Activated naive CD4-positive, alpha-beta T cell (primary cell): ENCODE data around the gene HS6ST2.

ENCODE experiments used
- DNase-seq, 4 experiments: peaks; one replicate each; lab custom pipeline; 2025; lab: John Stamatoyannopoulos, UW

HS6ST2 gene

GRCh38 chrX:132848296-132848970 lies 110.0 kb downstream of the HS6ST2 start:
- no peak for DNase-seq

- DNase-seq: no peak
Observed at GRCh38 chrX:132843363-132843762, 115.1 kb downstream of the HS6ST2 start.

GRCh38 chrX:132842460-132843238 lies 115.8 kb downstream of the HS6ST2 start:
- DNase-seq: no peak

GRCh38 chrX:132837967-132838366 lies 120.5 kb downstream of the HS6ST2 start:
- no peak for DNase-seq

DNA sequence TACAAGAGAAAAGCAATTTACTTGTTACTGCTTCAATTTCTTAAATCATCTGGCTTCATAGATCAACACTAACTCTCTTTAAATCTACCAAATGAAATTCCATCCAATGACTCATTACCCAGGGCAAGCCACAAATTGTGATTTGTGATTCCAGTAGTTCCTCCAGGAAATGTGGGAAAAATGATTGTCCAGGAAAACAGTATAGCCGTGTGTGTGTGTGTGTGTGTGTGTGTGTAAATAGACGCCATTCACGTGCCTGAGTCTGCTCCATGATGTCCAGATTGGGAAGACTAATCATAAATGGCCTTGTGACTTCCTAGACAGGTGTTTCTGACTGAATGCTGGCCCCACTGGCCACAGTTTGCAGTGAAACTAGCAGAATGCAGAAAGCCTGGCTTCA lies 121.3 kb downstream of the HS6ST2 start:
- DNase-seq: no peak

DNA sequence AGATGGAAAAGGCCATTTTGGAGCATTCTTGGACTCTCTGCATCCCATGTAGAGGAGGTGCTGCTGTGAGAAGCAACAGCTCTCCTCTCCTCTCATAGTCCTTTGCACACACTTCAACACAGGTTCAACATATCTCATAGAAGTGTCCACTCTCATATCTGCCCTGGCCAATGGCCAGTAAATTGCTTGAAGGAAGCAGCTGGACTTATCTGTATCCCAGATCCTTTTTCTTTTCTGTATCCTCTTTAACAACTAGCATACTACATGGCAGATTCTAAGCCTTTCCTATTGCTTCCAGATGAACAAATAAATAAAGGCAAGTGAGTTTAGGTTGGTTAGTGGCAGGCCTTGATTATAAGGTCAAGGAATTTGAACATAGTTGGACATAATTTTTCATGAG lies 122.0 kb downstream of the HS6ST2 start:
- DNase-seq: no peak

GRCh38 chrX:132834741-132835140 lies 123.7 kb downstream of the HS6ST2 start:
- DNase-seq: no peak

DNA sequence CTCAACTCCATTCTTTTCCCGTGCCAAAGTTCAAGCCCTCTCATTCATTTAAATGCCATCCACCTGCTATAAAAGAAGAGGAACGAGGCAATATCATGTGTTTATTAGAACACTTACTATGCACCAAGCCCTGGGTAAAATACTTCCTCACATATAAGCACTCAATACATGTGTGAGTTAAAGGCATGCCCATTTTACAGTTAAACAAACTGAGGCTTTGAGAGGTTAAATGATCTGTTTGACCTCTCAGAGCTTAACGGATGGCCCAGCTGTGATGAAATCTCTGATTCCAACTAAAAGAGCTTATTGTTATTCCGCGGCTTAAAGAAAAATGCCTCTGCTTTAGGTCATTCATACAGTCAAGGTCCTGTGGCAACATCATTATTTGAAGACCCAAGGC lies 124.3 kb downstream of the HS6ST2 start:
- no peak for DNase-seq

- no peak for DNase-seq
Observed at GRCh38 chrX:132833373-132833772, 125.1 kb downstream of the HS6ST2 start.

DNA sequence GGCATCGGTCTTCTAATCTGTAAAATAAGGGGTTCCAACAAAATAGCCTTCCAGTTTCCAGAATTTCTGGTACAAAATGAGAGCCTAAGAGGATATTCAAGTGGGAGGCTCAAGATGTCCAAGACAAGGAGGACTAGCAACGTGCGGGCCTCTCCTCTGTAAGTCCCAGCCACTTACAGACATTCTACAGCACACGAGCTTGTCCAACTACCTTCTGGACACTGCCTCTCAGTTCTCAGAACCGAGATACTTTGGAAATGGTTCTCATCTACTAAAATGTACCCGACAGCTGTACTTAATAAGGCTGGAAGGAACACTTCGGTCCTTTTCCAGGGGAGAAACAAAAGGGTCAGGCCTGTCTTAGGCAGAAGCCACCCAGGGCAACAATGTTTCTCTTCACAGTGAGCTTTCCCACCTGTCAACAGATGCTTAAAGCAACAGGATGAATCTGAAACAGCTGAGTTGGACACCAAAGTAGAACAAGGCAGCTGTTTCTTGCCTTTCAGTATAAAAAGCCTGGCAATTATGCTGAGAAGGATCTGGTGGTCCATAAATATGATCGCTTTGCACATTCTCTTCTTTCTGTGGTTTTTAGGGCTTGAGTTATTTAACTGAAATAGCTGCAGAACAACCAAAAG lies 127.0 kb downstream of the HS6ST2 start:
- no peak for DNase-seq

GRCh38 chrX:132822634-132823012 lies 135.8 kb downstream of the HS6ST2 start:
- no peak for DNase-seq

DNA sequence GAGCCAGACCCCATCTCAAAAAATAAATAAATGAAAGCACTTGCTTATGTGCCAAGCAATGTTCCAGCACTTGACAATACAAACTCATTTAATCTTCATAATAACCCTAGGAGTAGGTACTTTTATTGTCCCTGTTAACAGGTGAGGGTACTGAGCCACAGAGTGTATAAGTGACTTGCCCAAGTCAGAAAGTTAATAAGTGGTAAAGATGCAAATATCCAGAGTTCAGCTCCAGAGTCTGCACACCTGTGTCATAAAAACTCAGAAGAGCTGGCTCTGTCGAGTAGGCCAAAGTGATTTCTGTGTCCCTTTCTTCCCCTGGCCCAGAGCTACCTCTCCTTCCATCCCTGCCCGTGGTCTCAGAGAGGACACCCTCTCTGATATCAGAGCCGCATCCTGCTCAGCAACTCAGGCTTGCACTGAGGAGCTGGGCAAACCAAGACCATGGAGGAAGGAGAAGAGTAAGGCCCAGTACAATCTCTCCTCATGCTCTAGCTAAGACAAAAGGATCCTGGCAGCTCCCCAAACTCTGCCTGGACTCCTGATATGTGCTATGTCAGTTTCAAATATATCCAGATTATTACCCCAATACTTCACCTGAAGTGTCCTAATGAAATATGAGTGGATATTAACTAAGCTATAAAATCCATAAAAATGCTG lies 136.3 kb downstream of the HS6ST2 start:
- no peak for DNase-seq

GRCh38 chrX:132820675-132821074 lies 137.8 kb downstream of the HS6ST2 start:
- no peak for DNase-seq

GRCh38 chrX:132819711-132820264 lies 138.6 kb downstream of the HS6ST2 start:
- DNase-seq: no peak

GRCh38 chrX:132818638-132819037 lies 139.8 kb downstream of the HS6ST2 start:
- no peak for DNase-seq

- DNase-seq: no peak
Observed at GRCh38 chrX:132815643-132816042, 142.8 kb downstream of the HS6ST2 start.

- DNase-seq: no peak
Observed at GRCh38 chrX:132810964-132811712, 147.3 kb downstream of the HS6ST2 start.

DNA sequence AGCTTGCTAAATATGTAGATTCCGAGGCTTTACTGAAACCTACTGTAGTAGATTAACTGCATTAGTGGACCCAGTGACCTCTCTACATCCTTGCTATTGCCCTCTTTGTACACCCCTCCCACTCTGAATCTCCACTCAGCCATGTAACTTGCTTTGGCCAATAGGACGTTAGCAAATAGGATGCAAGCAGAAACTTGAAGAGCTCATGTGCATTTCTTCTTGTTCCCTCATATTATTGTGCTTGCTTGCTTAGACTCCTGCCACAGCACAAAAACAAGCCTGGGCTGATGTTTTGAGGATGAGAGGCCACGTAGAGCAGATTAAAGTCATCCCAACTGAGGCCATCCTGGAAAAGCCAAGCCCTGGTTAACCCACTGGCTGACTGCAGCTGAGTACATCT lies 147.9 kb downstream of the HS6ST2 start:
- DNase-seq: no peak

DNA sequence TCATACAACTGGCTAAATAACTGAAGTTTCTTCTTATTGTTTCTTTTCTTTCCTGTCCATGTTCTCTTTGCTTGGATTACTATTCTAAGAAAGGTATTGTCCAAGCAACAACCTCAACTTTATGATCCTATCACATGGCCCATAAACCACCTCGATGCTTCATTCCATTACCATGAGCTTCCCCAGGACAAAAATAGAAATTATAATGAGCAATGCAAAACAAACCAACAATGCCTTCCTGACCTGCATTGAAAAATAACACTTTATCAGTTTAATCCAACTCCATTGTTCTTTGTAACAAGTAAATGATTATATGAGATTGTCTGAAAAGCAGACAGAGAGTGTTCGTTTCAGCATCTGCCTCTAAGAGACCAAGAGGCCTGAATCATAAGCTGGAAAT lies 148.8 kb downstream of the HS6ST2 start:
- DNase-seq: no peak

DNA sequence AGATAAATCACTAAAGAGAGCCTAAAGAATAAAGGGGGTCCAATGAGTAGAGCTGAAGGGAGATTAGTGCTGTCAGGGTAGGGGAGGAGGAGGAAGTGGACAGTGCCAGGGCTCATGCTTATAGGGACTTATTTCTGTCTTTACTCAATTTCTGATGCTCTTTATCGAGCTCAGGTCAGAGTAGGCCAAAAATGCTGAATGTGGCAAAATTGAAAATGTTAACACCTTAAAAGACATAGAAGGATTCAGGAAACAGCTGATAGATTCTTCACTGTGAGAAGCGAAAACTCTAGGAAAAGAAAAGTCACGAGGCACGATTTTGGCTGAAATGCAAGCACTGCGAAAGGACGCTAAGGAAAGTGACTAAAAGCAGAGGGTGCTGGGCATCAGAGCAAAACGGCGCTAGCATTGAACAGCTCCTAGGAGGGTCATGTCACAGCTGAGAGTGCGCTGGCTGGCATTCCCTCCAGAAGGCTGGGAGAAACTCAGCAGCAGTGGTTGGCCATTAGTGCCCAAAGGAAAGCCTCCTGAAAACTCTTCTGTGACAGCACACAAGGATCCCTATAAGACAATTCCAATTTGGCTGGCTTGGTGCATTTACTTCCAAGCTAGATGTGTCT lies 150.9 kb downstream of the HS6ST2 start:
- no peak for DNase-seq

DNA sequence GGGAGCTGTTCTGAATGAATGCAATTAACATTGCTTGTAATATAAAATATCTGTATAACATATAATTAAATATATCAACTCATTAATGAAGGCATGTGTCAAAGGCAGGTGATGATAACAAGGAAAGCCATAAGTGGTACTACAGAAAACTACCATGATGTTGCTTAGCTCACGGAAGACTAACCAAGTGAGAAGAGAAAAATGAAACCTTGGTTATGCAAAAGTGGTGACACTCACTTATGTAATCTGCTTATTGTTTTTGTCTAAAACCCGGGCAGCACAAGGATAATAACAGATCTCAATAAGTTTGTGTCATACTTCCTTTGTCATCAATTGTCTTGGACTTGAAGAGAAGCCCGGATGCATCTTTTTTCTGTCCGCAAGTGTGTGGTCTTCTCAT lies 156.4 kb downstream of the HS6ST2 start:
- no peak for DNase-seq
